Spleen (tissue), 7 donors: ENCODE measurements around the gene KLK14.

ENCODE experiments used
- CTCF ChIP-seq, 11 experiments: fragments of 200-600 bp in 7 of 11; fragments of 450-650 bp in 4 of 11; sonication (generic) in 4 of 11; IDR thresholded peaks in 8 of 11; conservative IDR thresholded peaks in 3 of 11; 1 replicate in 7 of 11; 2 replicates in 4 of 11; pipeline versions ENCODE4 v1.4.0 to v1.8.0; 2016 to 2021; ENCODE audit warnings: antibody characterized with exemption in 11 of 11, inconsistent platforms in 4 of 11, mild to moderate bottlenecking in 1 of 11
- POLR2A ChIP-seq, 3 donors: fragments of 450-650 bp; IDR thresholded peaks; one replicate each; pipeline ENCODE4 v1.5.1; 2017; ENCODE audit warnings: antibody characterized with exemption in 3 of 3, mild to moderate bottlenecking in 1 of 3
- donor health status: DM: no; HTN: no; CAD: no; lungs with moderate emphysema.
- donor health status: DM: no; HTN: no; CAD: no.
- donor health status: DM: no; HTN: no; CAD: no.

- TF ChIP-seq POLR2A (IDR thresholded peaks at IDR 0.05), result no peak
- no peak for TF ChIP-seq CTCF (IDR thresholded peaks at IDR 0.05 in 8 of 11, conservative IDR thresholded peaks at IDR 0.05 in 3 of 11)
Observed at GRCh38 chr19:51029718-51030117, 53.0 kb downstream of the KLK14 start.
